ENCODE data around the gene SH3D21.

SH3D21 gene

GRCh38 chr1:36349241-36349671 lies 43.1 kb downstream of the SH3D21 start:
- peak; percentile 46 for DNase-seq (ENCODE audit: low read depth)
- H3K4me3 ChIP-seq (ENCODE audit: low read depth, low read length), result no peak overlapping the region
- TF ChIP-seq, protein P1, sequence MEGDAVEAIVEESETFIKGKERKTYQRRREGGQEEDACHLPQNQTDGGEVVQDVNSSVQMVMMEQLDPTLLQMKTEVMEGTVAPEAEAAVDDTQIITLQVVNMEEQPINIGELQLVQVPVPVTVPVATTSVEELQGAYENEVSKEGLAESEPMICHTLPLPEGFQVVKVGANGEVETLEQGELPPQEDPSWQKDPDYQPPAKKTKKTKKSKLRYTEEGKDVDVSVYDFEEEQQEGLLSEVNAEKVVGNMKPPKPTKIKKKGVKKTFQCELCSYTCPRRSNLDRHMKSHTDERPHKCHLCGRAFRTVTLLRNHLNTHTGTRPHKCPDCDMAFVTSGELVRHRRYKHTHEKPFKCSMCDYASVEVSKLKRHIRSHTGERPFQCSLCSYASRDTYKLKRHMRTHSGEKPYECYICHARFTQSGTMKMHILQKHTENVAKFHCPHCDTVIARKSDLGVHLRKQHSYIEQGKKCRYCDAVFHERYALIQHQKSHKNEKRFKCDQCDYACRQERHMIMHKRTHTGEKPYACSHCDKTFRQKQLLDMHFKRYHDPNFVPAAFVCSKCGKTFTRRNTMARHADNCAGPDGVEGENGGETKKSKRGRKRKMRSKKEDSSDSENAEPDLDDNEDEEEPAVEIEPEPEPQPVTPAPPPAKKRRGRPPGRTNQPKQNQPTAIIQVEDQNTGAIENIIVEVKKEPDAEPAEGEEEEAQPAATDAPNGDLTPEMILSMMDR (conservative IDR thresholded peaks at IDR 0.05; ENCODE audit: low read depth, low read length), result no peak

DNA sequence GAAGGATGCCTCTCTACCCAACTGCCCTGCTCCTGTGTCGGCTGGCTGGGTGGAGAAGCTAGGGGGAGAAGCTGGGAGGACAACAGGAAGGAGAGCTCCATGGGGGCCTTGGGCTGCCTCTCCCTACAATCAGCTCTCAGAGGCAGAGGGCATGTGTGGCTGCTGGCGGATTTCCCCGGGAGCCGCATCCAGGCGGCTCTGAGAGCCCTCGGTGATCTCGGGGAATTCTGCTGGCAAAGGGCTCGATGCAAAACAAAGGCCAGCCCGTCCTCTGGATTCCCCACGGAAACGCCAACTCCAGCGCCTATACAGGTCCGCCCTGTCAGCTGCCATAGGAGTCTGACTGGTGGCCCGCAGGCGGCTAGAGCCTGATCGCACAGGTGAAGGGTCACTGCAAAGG lies 43.7 kb downstream of the SH3D21 start:
- no peak overlapping the region for H3K4me3 ChIP-seq (ENCODE audit: low read depth, low read length)
- TF ChIP-seq, protein P1 (conservative IDR thresholded peaks at IDR 0.05; ENCODE audit: low read depth, low read length), result no peak

DNA sequence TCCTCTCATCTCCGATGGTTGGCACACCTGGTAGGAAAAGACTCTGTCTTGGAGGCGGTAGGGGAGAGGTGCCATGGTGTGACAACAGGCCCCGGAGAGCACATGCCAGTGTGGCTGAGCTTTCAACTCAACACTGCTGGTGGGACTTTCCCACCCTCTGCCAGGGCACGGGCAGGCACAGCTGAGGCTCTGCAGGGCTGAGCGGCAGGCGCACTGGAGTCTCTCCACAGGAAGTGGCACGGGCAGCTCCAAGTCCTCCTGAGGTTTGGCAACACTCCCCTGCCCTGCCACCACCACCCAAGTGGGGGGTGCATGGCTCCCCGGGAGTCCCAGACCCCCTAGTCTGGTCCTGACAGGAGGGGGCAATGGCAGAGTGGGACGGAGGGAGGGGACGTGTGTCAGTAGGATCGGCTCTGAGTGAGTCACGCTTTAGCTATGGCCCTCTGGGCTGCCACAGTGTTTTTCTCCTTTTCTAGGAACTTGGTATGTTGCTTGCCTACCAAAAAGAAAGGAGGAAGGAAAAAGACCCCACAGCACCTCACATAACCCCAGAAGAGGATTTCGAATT lies 44.6 kb downstream of the SH3D21 start:
- DNase-seq (ENCODE audit: low read depth), result peak; percentile 78
- TF ChIP-seq, protein P1 (conservative IDR thresholded peaks at IDR 0.05; ENCODE audit: low read depth, low read length), result no peak
- H3K4me3 ChIP-seq (ENCODE audit: low read depth, low read length), result no peak overlapping the region

More for the DNA sequence above, 43.7 kb downstream of the SH3D21 start:
- peak; percentile 37 for DNase-seq (ENCODE audit: low read depth)

GRCh38 chr1:36351227-36351977 lies 45.2 kb downstream of the SH3D21 start:
- DNase-seq (ENCODE audit: low read depth), result peak; percentile 84
- TF ChIP-seq, protein P1 (conservative IDR thresholded peaks at IDR 0.05; ENCODE audit: low read depth, low read length), result peak; percentile 46
- H3K4me3 ChIP-seq (ENCODE audit: low read depth, low read length), result no peak overlapping the region

DNA sequence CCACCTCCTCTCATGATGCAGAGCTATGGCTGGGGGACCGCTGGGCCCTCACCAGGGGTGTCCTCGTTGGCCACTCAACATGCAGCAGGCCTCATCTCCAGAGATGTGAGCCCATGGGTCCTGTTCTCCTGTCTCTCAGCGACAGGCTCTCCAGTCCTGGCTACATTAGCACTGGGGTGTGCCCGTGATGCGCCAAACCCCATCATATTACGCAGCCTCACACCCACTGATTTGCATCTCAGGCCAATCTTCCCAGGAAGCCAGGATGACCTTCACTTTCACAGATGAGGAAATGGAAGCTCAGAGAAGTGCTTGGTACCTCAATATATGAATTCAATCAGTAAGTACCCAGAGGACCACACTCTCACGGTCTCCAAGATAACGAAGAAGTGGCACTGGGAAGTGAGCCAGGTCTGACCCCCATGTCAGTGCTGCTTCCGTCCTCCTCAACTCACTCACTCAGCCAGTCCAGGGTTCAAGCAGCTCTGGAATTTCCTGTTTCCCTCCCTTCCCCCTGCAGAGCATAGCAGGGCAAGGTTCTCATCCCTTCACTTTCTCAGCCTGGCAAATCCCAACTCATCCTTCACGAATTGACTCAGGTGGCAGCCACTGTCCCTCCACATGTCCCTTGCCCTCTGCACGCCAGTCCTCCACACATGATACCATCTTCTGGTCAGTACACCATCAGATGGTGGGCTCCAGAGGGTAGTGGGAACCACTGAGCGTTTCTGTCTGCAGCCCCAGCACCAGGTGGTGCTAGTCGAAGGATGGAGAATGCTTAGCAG lies 46.1 kb downstream of the SH3D21 start:
- TF ChIP-seq, protein P1 (conservative IDR thresholded peaks at IDR 0.05; ENCODE audit: low read depth, low read length), result peak; percentile 44
- DNase-seq (ENCODE audit: low read depth), result peak; percentile 49
- H3K4me3 ChIP-seq (ENCODE audit: low read depth, low read length), result no peak overlapping the region

GRCh38 chr1:36352910-36353878 lies 47.0 kb downstream of the SH3D21 start:
- TF ChIP-seq, protein P1 (conservative IDR thresholded peaks at IDR 0.05; ENCODE audit: low read depth, low read length), result no peak
- H3K4me3 ChIP-seq (ENCODE audit: low read depth, low read length), result no peak overlapping the region
- peak; percentile 51 for DNase-seq (ENCODE audit: low read depth)
